Activated CD8-positive, alpha-beta memory T cell treated with anti-CD3 and anti-CD28 coated beads for 48 hours (primary cell): Measurements from ENCODE around the gene ADIPOR2.
"Not testable (repeated sequence)": the region's sequence is repeated elsewhere in the genome, so short reads cannot be mapped to it uniquely, and the experiment has no call there.

Source experiments
- DNase-seq, 3 experiments: peaks; one replicate each; pipeline ENCODE4 v3.0.0-alpha.2; 2020; ENCODE audit warnings: low read depth in 2 of 3, low spot score in 2 of 3

ADIPOR2 gene

GRCh38 chr12:1703771-1704722, 13.2 kb downstream of the ADIPOR2 start:
- no peak for DNase-seq

DNA sequence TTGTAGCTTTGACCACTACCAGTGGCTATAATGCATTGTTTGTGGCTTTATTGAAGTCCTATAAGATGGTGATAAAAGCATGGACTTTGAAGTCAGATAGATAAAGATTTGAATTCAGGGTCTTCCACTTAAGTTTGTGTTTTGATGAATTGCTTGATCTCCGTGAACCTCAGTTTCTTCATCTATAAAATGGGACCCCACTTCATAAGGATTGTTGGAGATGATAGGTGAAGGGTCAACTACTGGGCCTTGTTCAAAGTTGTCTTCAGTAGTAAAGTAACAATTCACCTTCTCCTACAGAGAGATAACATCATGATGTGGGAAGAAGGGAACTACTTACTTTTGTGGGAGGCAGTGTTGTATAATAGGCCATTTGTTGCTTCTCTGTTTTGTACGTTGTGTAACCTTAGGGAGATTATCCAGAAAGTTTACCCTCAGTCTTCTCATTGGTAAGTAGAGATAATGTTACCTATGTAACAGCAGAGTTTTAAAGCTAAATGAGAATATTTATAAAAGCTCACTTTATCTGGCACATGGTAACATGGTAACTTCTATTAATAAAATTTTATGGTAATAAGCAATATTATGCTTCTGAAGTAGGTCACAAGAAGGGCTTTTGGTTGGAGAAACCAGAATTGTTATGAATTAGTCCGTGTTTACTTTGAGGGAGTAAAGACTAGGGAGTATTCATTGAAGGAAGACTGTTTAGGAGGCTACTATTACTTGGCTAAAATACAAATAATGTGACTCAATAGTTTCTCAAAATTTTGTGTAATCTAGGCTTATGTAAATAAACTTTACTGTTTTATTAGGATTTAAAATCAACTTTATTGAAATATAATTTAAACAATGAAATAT, 15.1 kb downstream of the ADIPOR2 start:
- no peak for DNase-seq

GRCh38 chr12:1706632-1706980, 15.7 kb downstream of the ADIPOR2 start:
- no peak for DNase-seq

- DNase-seq: no peak
These were observed 16.2 kb downstream of the ADIPOR2 start for GRCh38 chr12:1707051-1707450.

GRCh38 chr12:1709968-1710367, 19.1 kb downstream of the ADIPOR2 start:
- not testable (repeated sequence) for DNase-seq

DNA sequence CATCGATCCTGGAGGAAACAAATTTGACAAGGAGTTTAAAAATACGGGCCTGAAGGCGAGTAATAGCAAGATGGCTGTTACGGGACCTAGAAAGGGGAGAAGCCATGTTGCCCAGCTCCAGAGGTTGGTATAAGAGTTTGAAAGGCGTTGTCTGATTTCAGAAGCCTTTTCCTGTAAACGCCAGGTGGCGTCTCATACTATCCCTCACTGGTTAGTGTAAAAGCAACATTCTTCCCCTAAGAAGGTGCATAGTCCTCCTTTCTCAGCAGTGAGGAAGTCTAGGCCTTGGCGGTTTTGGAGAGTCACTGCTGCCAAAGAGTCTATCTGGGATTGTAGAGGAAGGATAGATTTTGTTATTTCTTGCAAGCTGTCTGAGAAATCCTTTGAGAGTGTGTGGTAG, 20.0 kb downstream of the ADIPOR2 start:
- DNase-seq: not testable (repeated sequence)

DNA sequence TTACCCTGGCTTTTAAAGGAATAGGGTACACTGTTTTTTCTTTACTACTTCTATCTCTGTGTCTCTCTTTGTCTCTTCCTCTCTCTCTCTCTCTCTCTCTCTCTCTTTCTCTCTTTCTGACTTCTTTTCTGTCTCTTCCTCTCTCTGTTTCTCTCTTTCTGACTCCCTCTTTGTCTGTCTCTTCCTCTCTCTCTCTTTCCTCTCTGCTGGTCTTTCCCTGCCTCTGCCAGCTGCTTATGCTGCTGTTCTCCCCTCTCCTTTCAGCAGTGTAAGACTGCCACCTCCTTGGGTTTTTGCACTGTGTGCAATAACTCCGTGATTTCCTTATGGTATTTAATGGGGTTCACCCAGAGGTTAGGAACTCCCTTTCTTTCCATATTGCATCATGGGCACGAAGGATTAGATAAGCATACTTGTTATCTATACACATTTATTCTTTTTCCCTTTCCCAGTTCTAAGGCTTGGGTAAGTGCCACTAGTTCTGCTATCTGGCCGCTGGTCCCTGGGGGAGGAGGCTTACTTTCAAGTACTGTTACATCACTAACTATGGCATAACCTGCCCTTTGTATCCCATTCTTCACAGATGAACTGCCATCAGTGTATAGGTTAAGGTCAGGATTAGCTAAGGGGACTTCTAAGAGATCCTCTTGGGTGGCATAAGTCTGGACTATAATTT, 20.8 kb downstream of the ADIPOR2 start:
- not testable (repeated sequence) for DNase-seq

- DNase-seq: not testable (repeated sequence)
These were observed 21.4 kb downstream of the ADIPOR2 start for GRCh38 chr12:1712305-1712704.

DNA sequence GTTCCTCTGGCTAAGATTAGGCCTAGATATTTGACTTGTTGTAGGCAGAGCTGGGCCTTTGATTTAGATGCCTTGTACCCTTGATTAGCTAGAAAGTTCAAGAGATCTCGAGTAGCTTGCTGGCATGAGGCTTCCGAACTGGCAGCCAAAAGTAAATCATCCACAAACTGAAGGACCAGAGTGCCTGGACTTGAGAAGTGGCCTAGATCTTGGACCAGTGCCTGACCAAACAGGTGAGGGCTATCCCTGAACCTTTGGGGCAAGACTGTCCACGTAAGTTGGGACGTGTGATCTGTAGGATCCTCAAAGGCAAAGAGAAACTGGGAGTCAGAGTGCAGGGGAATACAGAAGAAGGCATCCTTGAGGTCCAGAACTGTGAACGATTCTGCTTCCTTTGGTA, 22.0 kb downstream of the ADIPOR2 start:
- not testable (repeated sequence) for DNase-seq

DNA sequence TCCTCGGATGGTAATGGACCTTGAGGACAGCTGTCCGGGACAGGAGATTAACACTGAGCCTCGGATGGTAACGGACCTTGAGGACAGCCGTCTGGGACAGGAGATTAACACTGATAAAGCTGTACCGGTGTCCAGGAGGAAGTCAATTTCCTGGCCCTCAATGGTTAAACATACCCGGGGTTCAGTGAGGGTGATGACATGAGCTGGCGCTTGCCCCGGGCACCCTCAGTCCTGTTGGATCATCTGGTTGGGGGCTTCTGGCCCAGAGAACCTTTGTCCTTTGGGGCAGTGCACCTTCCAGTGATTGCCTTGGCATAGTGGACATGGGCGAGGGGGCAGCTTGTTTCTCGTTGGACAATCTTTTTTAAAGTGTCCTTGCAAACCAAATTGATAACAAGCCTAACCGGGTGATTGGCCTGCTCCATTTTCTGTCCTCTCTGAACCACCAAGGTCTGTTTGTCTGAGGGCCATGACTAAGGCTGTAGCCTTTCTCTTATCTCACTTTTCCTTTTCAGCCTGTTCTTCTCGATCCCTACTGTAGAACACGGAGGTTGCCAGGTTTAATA, 23.0 kb downstream of the ADIPOR2 start:
- not testable (repeated sequence) for DNase-seq

- DNase-seq: not testable (repeated sequence)
These were observed 24.6 kb downstream of the ADIPOR2 start for GRCh38 chr12:1715459-1715858.

GRCh38 chr12:1716215-1716862, 25.5 kb downstream of the ADIPOR2 start:
- no peak for DNase-seq

- DNase-seq: no peak
These were observed 26.0 kb downstream of the ADIPOR2 start for GRCh38 chr12:1716911-1717310.

DNA sequence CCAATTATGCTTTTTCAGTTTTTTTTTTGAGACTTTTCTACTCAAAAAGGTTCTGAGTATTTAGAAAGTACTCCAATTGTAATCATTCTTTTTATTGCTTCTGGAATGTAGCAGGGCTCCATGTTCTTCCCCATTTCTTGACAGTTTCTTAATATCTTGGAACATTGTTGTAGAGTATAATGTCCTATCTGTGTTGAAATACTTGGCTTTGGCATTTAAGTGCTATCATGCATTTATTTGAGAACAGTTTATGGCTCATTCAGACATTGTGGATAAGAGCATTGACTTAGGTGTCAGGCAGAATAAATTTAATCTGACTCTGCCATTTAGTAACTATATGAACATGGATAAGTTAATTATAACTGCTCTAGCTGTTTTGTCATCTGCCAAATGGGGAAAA, 28.3 kb downstream of the ADIPOR2 start:
- no peak for DNase-seq

DNA sequence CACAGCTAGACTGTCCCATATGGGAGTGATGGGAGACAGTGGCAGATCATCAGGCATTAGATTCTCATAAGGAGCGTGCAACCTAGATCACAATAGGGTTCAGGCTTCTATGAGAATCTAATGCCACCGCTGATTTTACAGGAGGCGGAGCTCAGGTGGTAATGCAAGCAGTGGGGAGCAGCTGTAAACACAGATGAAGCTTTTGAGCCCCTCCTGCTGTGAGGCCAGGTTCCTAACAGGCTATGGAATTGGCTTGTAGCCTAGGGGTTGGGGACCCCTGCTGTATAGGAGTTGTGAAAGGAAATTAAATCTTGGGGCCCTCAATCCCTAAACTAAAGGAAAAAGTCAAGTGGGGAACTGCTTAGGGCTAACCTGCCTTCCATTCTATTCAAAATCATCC, 29.6 kb downstream of the ADIPOR2 start:
- no peak for DNase-seq

GRCh38 chr12:1723721-1724120, 32.9 kb downstream of the ADIPOR2 start:
- DNase-seq: no peak

- no peak for DNase-seq
These were observed 33.4 kb downstream of the ADIPOR2 start for GRCh38 chr12:1724250-1724649.

GRCh38 chr12:1726753-1727152, 35.9 kb downstream of the ADIPOR2 start:
- DNase-seq: no peak

DNA sequence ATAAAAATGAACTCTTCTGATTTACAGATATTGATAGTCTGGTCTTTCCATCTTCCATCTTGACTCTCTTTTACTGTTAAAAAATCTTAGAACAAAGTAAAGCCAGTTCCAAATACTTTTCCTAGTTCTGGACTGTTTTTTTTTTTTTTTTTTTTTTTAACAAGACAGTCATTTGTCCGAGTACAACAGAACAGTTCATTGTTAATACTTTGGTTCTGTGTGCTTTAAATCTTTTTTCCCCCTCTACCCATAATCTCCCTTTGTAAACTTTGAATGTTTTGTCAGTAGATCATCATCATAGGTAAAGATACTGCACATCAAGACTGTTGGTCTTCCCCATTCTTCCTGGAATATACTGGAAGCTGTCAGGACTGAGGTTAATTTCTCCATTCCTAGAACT, 38.0 kb downstream of the ADIPOR2 start:
- no peak for DNase-seq

DNA sequence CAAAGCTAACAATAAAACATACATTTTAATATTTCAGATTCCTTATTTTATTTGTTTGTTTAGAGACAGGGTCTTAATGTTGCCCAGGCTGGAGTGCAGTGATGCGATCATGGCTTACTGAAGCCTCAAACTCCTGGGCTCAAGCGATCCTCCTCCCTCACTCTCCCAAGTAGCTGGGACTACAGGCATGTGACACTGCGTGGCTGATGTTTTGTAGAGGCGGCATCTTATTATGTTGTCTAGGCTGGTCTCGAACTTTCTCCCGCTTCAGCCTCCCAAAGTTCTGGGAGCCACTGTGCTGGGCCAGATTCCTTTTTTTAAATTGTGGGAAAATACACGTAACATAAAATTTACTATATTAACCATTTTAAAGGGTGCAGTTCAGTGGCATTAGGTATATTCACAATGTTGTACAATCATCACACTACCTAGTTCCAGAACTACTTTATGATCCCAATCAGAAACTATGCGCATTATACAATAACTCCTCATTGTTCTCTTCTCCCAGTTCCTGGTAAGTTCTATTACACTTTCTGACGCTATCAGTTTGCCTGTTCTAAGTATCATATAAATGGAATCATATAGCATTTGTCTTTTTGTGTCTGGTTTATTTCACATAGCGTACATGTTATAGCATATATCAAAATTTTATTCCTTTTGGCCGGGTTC, 40.3 kb downstream of the ADIPOR2 start:
- DNase-seq: no peak
